Adrenal gland (tissue), 12 donors: Measurements from ENCODE around the gene DHX34. TPM values are rescaled to one million over a fixed set of nuclear protein-coding genes. Genes with fewer than 3 reads are reported as not detected.
"Not testable (repeated sequence)": the region's sequence is repeated elsewhere in the genome, so short reads cannot be mapped to it uniquely, and the experiment has no call there.

Source experiments
- DNase-seq, 7 donors: peaks; one replicate each; pipeline ENCODE4 v3.0.0-alpha.2; 2019 to 2020
- H3K27ac ChIP-seq, 5 donors: fragments of 200-600 bp; sonication (generic) in 4 of 5; 1 replicate in 3 of 5; 2 replicates in 2 of 5; pipeline versions ENCODE4 v1.5.1 to v1.8.0; 2016 to 2020; ENCODE audit warnings: mild to moderate bottlenecking in 1 of 5
- H3K27me3 ChIP-seq: fragments of 200-600 bp; 2 replicates; pipeline ENCODE4 v1.8.0; 2021
- H3K36me3 ChIP-seq, 2 donors: fragments of 200-600 bp; replicated peaks in 1 of 2; 1 replicate in 1 of 2; 2 replicates in 1 of 2; pipeline versions ENCODE4 v1.5.1 to v1.8.0; 2018 to 2022
- H3K4me1 ChIP-seq, 2 donors: fragments of 200-600 bp; replicated peaks in 1 of 2; 1 replicate in 1 of 2; 2 replicates in 1 of 2; pipeline versions ENCODE4 v1.5.1 to v1.8.0; 2018 to 2021
- H3K4me3 ChIP-seq, 4 donors: fragments of 200-600 bp; sonication (generic) in 3 of 4; one replicate each; pipeline ENCODE4 v1.5.1; 2016 to 2018
- H3K9me3 ChIP-seq, 3 donors: fragments of 200-600 bp; sonication (generic) in 1 of 3; replicated peaks in 1 of 3; 1 replicate in 2 of 3; 2 replicates in 1 of 3; pipeline versions ENCODE4 v1.5.1 to v1.8.0; 2016 to 2021
- CTCF ChIP-seq, 6 experiments: fragments of 450-650 bp in 4 of 6; fragments of 200-600 bp in 2 of 6; sonication (generic) in 1 of 6; IDR thresholded peaks; 1 replicate in 5 of 6; 2 replicates in 1 of 6; pipeline versions ENCODE4 v1.5.1 to v1.8.0; 2016 to 2021; ENCODE audit warnings: antibody characterized with exemption in 6 of 6, mild to moderate bottlenecking in 2 of 6, moderate library complexity in 1 of 6
- POLR2A ChIP-seq, 2 donors: fragments of 450-650 bp; IDR thresholded peaks; one replicate each; pipeline ENCODE4 v1.6.1; 2017; ENCODE audit warnings: antibody characterized with exemption in 2 of 2, mild to moderate bottlenecking in 2 of 2, moderate library complexity in 1 of 2
- WGBS, 4 donors: extraction: QIAGEN DNeasy Blood & Tissue Kit in 2 of 4; methylation state at CpG; one replicate each; pipeline versions ENCODE4 v1.1.5 to v1.1.7; 2013 to 2017; 5-methylcytosine and 5-hydroxymethylcytosine counted together
- intact Hi-C, 2 donors: fragments of 100-400 bp; cut with DNase I; formaldehyde crosslinking; loops; one replicate each; pipeline versions ENCODE4 v1.14.1 to v1.15.0; 2022 to 2023
- polyA plus RNA-seq, 3 donors: library from polyadenylated mRNA; stranded (reverse); fragments of 200-250 nt in 2 of 3; fragments of 350-450 nt in 1 of 3; fragmentation: Illumina TruSeq in 1 of 3; extraction: RNeasy Lipid Tissue Mini Kit (QIAGEN cat#74804) in 1 of 3; gene quantifications; one replicate each; pipeline ENCODE4 v1.2.3, GENCODE V29; 2013 to 2014
- total RNA-seq, 9 donors: library from RNA; depleted of rRNA in 4 of 9; stranded (reverse); fragments of >200 nt in 4 of 9; fragments of 120-200 nt in 1 of 9; fragmentation: NEBNext Ultra II Directional in 1 of 9; extraction: Animal tissue kit (Norgen Biotek cat#: 25700) in 1 of 9; gene quantifications; one replicate each; pipeline versions ENCODE4 v1.1.0 to v1.2.4, GENCODE V29; 2013 to 2023
- donor health status: healthy with polysubstance abuse.
- donor health status: Bipolar disorder and iron deficiency.
- donor health status: DM: yes; HTN: yes; CAD: no.
- donor health status: DM: no; HTN: no; CAD: no.
- donor health status: DM: no; HTN: no; CAD: no.
- donor health status: DM: yes; HTN: yes; CAD: no.

DHX34 gene
- total and polyA plus RNA-seq, 12 donors, result 5.0 to 49.7 (median 11.2) TPM

- no peak overlapping the region for H3K4me3 ChIP-seq
- no peaks in the 10 kb centered on the region for H3K9me3 ChIP-seq
- H3K27me3 ChIP-seq, result no peaks in the 10 kb centered on the region
- TF ChIP-seq CTCF (IDR thresholded peaks at IDR 0.05), result no peak
- peak in 1 of 2 donors; percentile 18 for TF ChIP-seq POLR2A (IDR thresholded peaks at IDR 0.05)
- H3K27ac ChIP-seq, result peak overlapping the region in 4 of 5 donors; percentile 43 to 81 (median 68)
- intact Hi-C loops, result no loop called here
- 39 to 47% (median 41%) methylated on average over 9 of the region's 9 CpGs for WGBS, 4 donors
- H3K36me3 ChIP-seq, result no peaks in the 10 kb centered on the region
- peak in 3 of 7 donors; percentile 41 to 62 (median 42) for DNase-seq
- no peaks in the 10 kb centered on the region for H3K4me1 ChIP-seq
Observed at GRCh38 chr19:47330466-47330869, 18.6 kb upstream of the DHX34 start.

- H3K27me3 ChIP-seq, result no peaks in the 10 kb centered on the region
- H3K27ac ChIP-seq, result peak overlapping the region in 4 of 5 donors; percentile 43 to 81 (median 62)
- 80 to 97% (median 88%) methylated on average over 3 to 6 of the region's 6 CpGs for WGBS, 4 donors
- no peaks in the 10 kb centered on the region for H3K36me3 ChIP-seq
- TF ChIP-seq CTCF (IDR thresholded peaks at IDR 0.05), result no peak
- TF ChIP-seq POLR2A (IDR thresholded peaks at IDR 0.05), result no peak
- intact Hi-C loops, result no loop called here
- no peak overlapping the region for H3K4me3 ChIP-seq
- no peaks in the 10 kb centered on the region for H3K9me3 ChIP-seq
- H3K4me1 ChIP-seq, result no peaks in the 10 kb centered on the region
- no peak for DNase-seq
Observed at GRCh38 chr19:47331490-47331889, 17.6 kb upstream of the DHX34 start.

- TF ChIP-seq POLR2A (IDR thresholded peaks at IDR 0.05) (no peak), CTCF (IDR thresholded peaks at IDR 0.05) (no peak)
- intact Hi-C loops, result no loop called here
- Histone ChIP-seq H3K4me3 (no peak within 1 kb of the TSS), H3K4me1 (no peaks in the 10 kb centered on the region), H3K27ac (peak within 1 kb of the TSS; percentile 22 to 81 (median 48)), H3K36me3 (no peaks in the 10 kb centered on the region), H3K9me3 (no peaks in the 10 kb centered on the region), H3K27me3 (no peaks in the 10 kb centered on the region)
- DNase-seq, result peak in 3 of 7 donors; percentile 26 to 63 (median 52)
- 43 to 56% (median 44%) methylated on average over 12 to 18 of the region's 18 CpGs for WGBS, 4 donors
Observed at GRCh38 chr19:47331931-47332547, 17.1 kb upstream of the DHX34 start, which contains the start of gene C5AR2. Gene C5AR2, plus strand, starts transcription at chr19:47332175. Its CDS starts 8,625 bp downstream, at chr19:47340800.

- H3K27ac ChIP-seq, result peak overlapping the region in 2 of 5 donors; percentile 19 to 42
- intact Hi-C loops, H3K4me3 ChIP-seq, H3K27me3 ChIP-seq, H3K36me3 ChIP-seq, H3K4me1 ChIP-seq, H3K9me3 ChIP-seq: not testable (repeated sequence)
- WGBS, 4 donors, result 61 to 78% (median 67%) methylated on average over 15 to 18 of the region's 18 CpGs
- DNase-seq, result peak in 6 of 7 donors; percentile 41 to 72 (median 50)
Observed at GRCh38 chr19:47336765-47337718, 12.1 kb upstream of the DHX34 start.
